Astrocyte (in vitro differentiated cells and primary cell): ENCODE data around the gene CHST2. TPM values are rescaled to one million over a fixed set of nuclear protein-coding genes. Genes with fewer than 3 reads are reported as not detected.

Source experiments
- DNase-seq: peaks from one replicate; pipeline ENCODE4 v3.0.0-alpha.2; 2010; ENCODE audit warnings: low read depth
- FAIRE-seq: peaks from 2 replicates; lab custom pipeline; 2011; peaks lifted over from hg19 to GRCh38; lab: Jason Lieb, UNC
- H2AFZ ChIP-seq: 2 replicates; pipeline ENCODE4 v1.6.0; 2012; ENCODE audit warnings: low read depth, low read length, inconsistent platforms
- H3K27ac ChIP-seq: 2 replicates; pipeline ENCODE4 v1.5.1; 2011; ENCODE audit warnings: low read depth, low read length, inconsistent platforms
- H3K27me3 ChIP-seq: 2 replicates; pipeline ENCODE4 v1.6.0; 2011; ENCODE audit warnings: low read length, inconsistent platforms; ENCODE audit not compliant: insufficient read depth
- H3K36me3 ChIP-seq: 2 replicates; pipeline ENCODE4 v1.5.1; 2011; ENCODE audit warnings: low read length, inconsistent platforms; ENCODE audit not compliant: insufficient read depth
- H3K4me1 ChIP-seq: 2 replicates; pipeline ENCODE4 v1.5.1; 2011; ENCODE audit warnings: low read length, inconsistent platforms; ENCODE audit not compliant: insufficient read depth
- H3K4me2 ChIP-seq: 2 replicates; pipeline ENCODE4 v1.6.0; 2012; ENCODE audit warnings: low read length, inconsistent platforms
- H3K4me3 ChIP-seq: 2 replicates; pipeline ENCODE4 v1.5.1; 2011; ENCODE audit warnings: low read depth, mild to moderate bottlenecking, low read length, inconsistent platforms; ENCODE audit not compliant: insufficient read depth
- H3K79me2 ChIP-seq: 2 replicates; pipeline ENCODE4 v1.6.0; 2012; ENCODE audit warnings: mild to moderate bottlenecking, low read length, inconsistent platforms; ENCODE audit not compliant: insufficient read depth
- H3K9ac ChIP-seq: 2 replicates; pipeline ENCODE4 v1.6.0; 2012; ENCODE audit warnings: mild to moderate bottlenecking, low read length, inconsistent platforms
- H3K9me3 ChIP-seq: 2 replicates; pipeline ENCODE4 v1.5.1; 2012; ENCODE audit warnings: low read depth, mild to moderate bottlenecking, low read length, inconsistent platforms; ENCODE audit not compliant: insufficient read depth
- H4K20me1 ChIP-seq: 2 replicates; pipeline ENCODE4 v1.6.0; 2012; ENCODE audit warnings: low read length, inconsistent platforms; ENCODE audit not compliant: insufficient read depth
- H3K27ac Mint-ChIP-seq: one replicate; pipeline ENCODE4 v1.8.0; 2021; ENCODE audit warnings: mild to moderate bottlenecking, mixed read lengths; ENCODE audit not compliant: unreplicated experiment
- H3K27me3 Mint-ChIP-seq: one replicate; pipeline ENCODE4 v1.8.0; 2021; ENCODE audit warnings: low read depth, mixed read lengths; ENCODE audit not compliant: unreplicated experiment
- H3K36me3 Mint-ChIP-seq: one replicate; pipeline ENCODE4 v1.8.0; 2021; ENCODE audit warnings: low read depth, mixed read lengths; ENCODE audit not compliant: unreplicated experiment
- H3K4me1 Mint-ChIP-seq: one replicate; pipeline ENCODE4 v1.8.0; 2021; ENCODE audit warnings: low read depth, mixed read lengths; ENCODE audit not compliant: unreplicated experiment
- H3K4me3 Mint-ChIP-seq: one replicate; pipeline ENCODE4 v1.8.0; 2021; ENCODE audit warnings: mild to moderate bottlenecking, moderate library complexity, mixed read lengths; ENCODE audit not compliant: unreplicated experiment
- H3K9me3 Mint-ChIP-seq: one replicate; pipeline ENCODE4 v1.8.0; 2021; ENCODE audit warnings: mild to moderate bottlenecking, mixed read lengths; ENCODE audit not compliant: unreplicated experiment
- CTCF ChIP-seq: IDR thresholded peaks from 2 replicates; pipeline ENCODE4 v1.5.1; 2011; ENCODE audit warnings: low read depth, mild to moderate bottlenecking, inconsistent platforms, low read length, moderate library complexity; ENCODE audit not compliant: insufficient read depth
- EZH2 ChIP-seq: IDR thresholded peaks from 2 replicates; pipeline ENCODE4 v1.6.1; 2012; ENCODE audit warnings: mild to moderate bottlenecking, low read length, inconsistent platforms; ENCODE audit not compliant: insufficient read depth
- total RNA-seq: library from RNA; stranded (reverse); gene quantifications from 2 replicates; pipeline ENCODE4 v1.2.1, GENCODE V29; 2021

CHST2 gene
- total RNA-seq, 1 donor from 2014 or later, result 13.4 TPM

- Histone ChIP-seq H3K27ac (no peak overlapping the region), H3K4me1 (peaks cover 6% of the 10 kb centered on the region), H2AFZ (no peak overlapping the region), H3K4me2 (no peak overlapping the region), H3K9me3 (no peaks in the 10 kb centered on the region), H3K27me3 (no peaks in the 10 kb centered on the region), H3K9ac (no peak overlapping the region), H3K4me3 (no peak overlapping the region), H3K79me2 (no peaks in the 10 kb centered on the region), H4K20me1 (no peaks in the 10 kb centered on the region), H3K36me3 (no peaks in the 10 kb centered on the region)
- no peaks in the 10 kb centered on the region for H3K4me1 Mint-ChIP-seq
- H3K27ac Mint-ChIP-seq, result no peak overlapping the region
- TF ChIP-seq CTCF, result no peak
- no peak for TF ChIP-seq EZH2
- H3K36me3 Mint-ChIP-seq, result peaks cover 2% of the 10 kb centered on the region
- peaks cover 8% of the 10 kb centered on the region for H3K27me3 Mint-ChIP-seq
- no peak overlapping the region for H3K4me3 Mint-ChIP-seq
- no peak for FAIRE-seq
- no peak for DNase-seq
- no peaks in the 10 kb centered on the region for H3K9me3 Mint-ChIP-seq
These were observed 8.8 kb downstream of the CHST2 start for GRCh38 chr3:143128227-143128955.

- H4K20me1 ChIP-seq, result no peaks in the 10 kb centered on the region
- Mint-ChIP-seq H3K27ac (no peak overlapping the region), H3K9me3 (no peaks in the 10 kb centered on the region), H3K36me3 (peaks cover 2% of the 10 kb centered on the region), H3K4me3 (no peak overlapping the region), H3K4me1 (peaks cover 16% of the 10 kb centered on the region), H3K27me3 (peaks cover 8% of the 10 kb centered on the region)
- H2AFZ ChIP-seq, result no peak overlapping the region
- peaks cover 18% of the 10 kb centered on the region for H3K4me1 ChIP-seq
- DNase-seq, result no peak
- no peak overlapping the region for H3K4me3 ChIP-seq
- H3K4me2 ChIP-seq, result no peak overlapping the region
- TF ChIP-seq EZH2, result no peak
- TF ChIP-seq CTCF, result no peak
- no peak overlapping the region for H3K27ac ChIP-seq
- H3K36me3 ChIP-seq, result no peaks in the 10 kb centered on the region
- H3K79me2 ChIP-seq, result no peaks in the 10 kb centered on the region
- H3K9me3 ChIP-seq, result no peaks in the 10 kb centered on the region
- no peaks in the 10 kb centered on the region for H3K27me3 ChIP-seq
- no peak overlapping the region for H3K9ac ChIP-seq
- FAIRE-seq, result no peak
These were observed 12.8 kb downstream of the CHST2 start for GRCh38 chr3:143132246-143132980.
